DMS79 treated with DMSO at 0.1 percent for 48 hours (cell line): ENCODE data around the gene ZNHIT1.
A peak's percentile ranks its signal among the peaks of the same experiment; 100 is the strongest.
"Not testable (repeated sequence)": the region's sequence is repeated elsewhere in the genome, so short reads cannot be mapped to it uniquely, and the experiment has no call there.

Source experiments
- DNase-seq: peaks from one replicate; lab custom pipeline; 2025; lab: John Stamatoyannopoulos, UW

ZNHIT1 gene

GRCh38 chr7:101186844-101187428 is 31.0 kb upstream of the ZNHIT1 start:
- no peak for DNase-seq

GRCh38 chr7:101189109-101189508 is 28.9 kb upstream of the ZNHIT1 start:
- no peak for DNase-seq

GRCh38 chr7:101195884-101196283 is 22.1 kb upstream of the ZNHIT1 start:
- DNase-seq: no peak

GRCh38 chr7:101197991-101198390 is 20.0 kb upstream of the ZNHIT1 start:
- DNase-seq: no peak

- DNase-seq: no peak
These were observed 19.5 kb upstream of the ZNHIT1 start for GRCh38 chr7:101198476-101198875.

- DNase-seq: not testable (repeated sequence)
These were observed 18.4 kb upstream of the ZNHIT1 start for GRCh38 chr7:101199522-101199921.

GRCh38 chr7:101200504-101200861 is 17.5 kb upstream of the ZNHIT1 start:
- no peak for DNase-seq

GRCh38 chr7:101200862-101201599 is 16.9 kb upstream of the ZNHIT1 start, which contains the start of gene MOGAT3:
TSS of gene MOGAT3 (minus strand) at chr7:101201036. CDS start at chr7:101200854, 182 bp downstream.
- no peak for DNase-seq

- no peak for DNase-seq
These were observed 16.0 kb upstream of the ZNHIT1 start for GRCh38 chr7:101201695-101202602.

- DNase-seq: no peak
These were observed 15.4 kb upstream of the ZNHIT1 start for GRCh38 chr7:101202603-101202918.

GRCh38 chr7:101203740-101204738 is 13.9 kb upstream of the ZNHIT1 start:
- DNase-seq: not testable (repeated sequence)

- no peak for DNase-seq
These were observed 11.9 kb upstream of the ZNHIT1 start for GRCh38 chr7:101205901-101206664.

- DNase-seq: no peak
These were observed 11.3 kb upstream of the ZNHIT1 start for GRCh38 chr7:101206665-101207042.

- no peak for DNase-seq
These were observed 10.5 kb upstream of the ZNHIT1 start for GRCh38 chr7:101207459-101207858.

GRCh38 chr7:101208794-101209193 is 9.2 kb upstream of the ZNHIT1 start:
- no peak for DNase-seq

GRCh38 chr7:101210143-101210542 is 7.8 kb upstream of the ZNHIT1 start:
- no peak for DNase-seq

GRCh38 chr7:101211501-101211900 is 6.5 kb upstream of the ZNHIT1 start:
- DNase-seq: no peak

- no peak for DNase-seq
These were observed 6.0 kb upstream of the ZNHIT1 start for GRCh38 chr7:101212014-101212413.

- peak; percentile 37 for DNase-seq
These were observed 1.7 kb upstream of the ZNHIT1 start for GRCh38 chr7:101216001-101216859.

GRCh38 chr7:101216860-101217387 is 1.0 kb upstream of the ZNHIT1 start:
- no peak for DNase-seq
